ENCODE measurements around the gene TSPEAR.

The TSPEAR gene

GRCh38 chr21:44740742-44741141 is 29.4 kb upstream of the TSPEAR start:
- DNase-seq, result no peak

- DNase-seq, result no peak
These were observed 27.9 kb upstream of the TSPEAR start for GRCh38 chr21:44739316-44739715.

GRCh38 chr21:44738621-44739020 is 27.2 kb upstream of the TSPEAR start:
- no peak for DNase-seq

GRCh38 chr21:44737706-44738354 is 26.5 kb upstream of the TSPEAR start:
- DNase-seq, result no peak

- no peak for DNase-seq
These were observed 25.1 kb upstream of the TSPEAR start for GRCh38 chr21:44736291-44737004.

- DNase-seq, result no peak
These were observed 24.4 kb upstream of the TSPEAR start for GRCh38 chr21:44735821-44736220.

- no peak for DNase-seq
These were observed 23.5 kb upstream of the TSPEAR start for GRCh38 chr21:44734841-44735240.

- DNase-seq, result no peak
These were observed 22.8 kb upstream of the TSPEAR start for GRCh38 chr21:44734026-44734745.

GRCh38 chr21:44732956-44733355 is 21.6 kb upstream of the TSPEAR start:
- DNase-seq, result no peak

- no peak for DNase-seq
These were observed 20.9 kb upstream of the TSPEAR start for GRCh38 chr21:44732263-44732662.

- no peak for DNase-seq
These were observed 19.7 kb upstream of the TSPEAR start for GRCh38 chr21:44730951-44731579.

- no peak for DNase-seq
These were observed 18.6 kb upstream of the TSPEAR start for GRCh38 chr21:44730028-44730395.

- no peak for DNase-seq
These were observed 18.1 kb upstream of the TSPEAR start for GRCh38 chr21:44729336-44730027.

GRCh38 chr21:44728716-44729115 is 17.3 kb upstream of the TSPEAR start:
- no peak for DNase-seq

- no peak for DNase-seq
These were observed 16.4 kb upstream of the TSPEAR start for GRCh38 chr21:44727757-44728156.

- no peak for DNase-seq
These were observed 15.9 kb upstream of the TSPEAR start for GRCh38 chr21:44727321-44727720.

GRCh38 chr21:44726826-44727225 is 15.5 kb upstream of the TSPEAR start:
- DNase-seq, result no peak

GRCh38 chr21:44724926-44725325 is 13.6 kb upstream of the TSPEAR start:
- no peak for DNase-seq

GRCh38 chr21:44724196-44724595 is 12.8 kb upstream of the TSPEAR start:
- DNase-seq, result no peak

- no peak for DNase-seq
These were observed 12.1 kb upstream of the TSPEAR start for GRCh38 chr21:44723177-44724131.

- DNase-seq, result no peak
These were observed 11.4 kb upstream of the TSPEAR start for GRCh38 chr21:44722731-44723130.

- no peak for DNase-seq
These were observed 8.8 kb upstream of the TSPEAR start for GRCh38 chr21:44720170-44720569.

Data from effector CD8-positive, alpha-beta T cell (primary cell).